Right ventricle myocardium inferior (tissue), 1 donor: ENCODE results near the gene VPS26A. TPM values are rescaled to one million over a fixed set of nuclear protein-coding genes. Genes with fewer than 3 reads are reported as not detected.
"Not testable (repeated sequence)": the region's sequence is repeated elsewhere in the genome, so short reads cannot be mapped to it uniquely, and the experiment has no call there.

ENCODE experiments used
- ATAC-seq: fragments of 200-7000 bp; cut with Tn5 transposase; one replicate; pipeline ENCODE4 v1.9.1; 2020; ENCODE audit warnings: mild to moderate bottlenecking, moderate library complexity
- DNase-seq: peaks from one replicate; pipeline ENCODE4 v3.0.0; 2021; ENCODE audit errors: missing footprints
- intact Hi-C: fragments of 100-400 bp; cut with DNase I; formaldehyde crosslinking; loops from one replicate; pipeline ENCODE4 v1.11.0; 2022
- total RNA-seq: library from RNA; stranded (reverse); fragmentation: NEBNext Ultra II Directional; extraction: Animal tissue kit (Norgen Biotek cat#: 25700); gene quantifications from one replicate; pipeline ENCODE4 v1.2.1, GENCODE V29; 2021
- donor health status: DM: no; HTN: yes; CAD: no; lungs with severe emphysema.

Gene VPS26A
- total RNA-seq, 1 donor from 2014 or later = 32.5 TPM

- intact Hi-C loops = no loop called here
- ATAC-seq (no peak), DNase-seq (no peak)
These were observed 23.7 kb upstream of the VPS26A start for GRCh38 chr10:69100136-69100872.

- DNase-seq (no peak), ATAC-seq (no peak)
- intact Hi-C loops = no loop called here
These were observed 22.4 kb upstream of the VPS26A start for GRCh38 chr10:69101451-69102095.

- ATAC-seq (no peak), DNase-seq (no peak)
- intact Hi-C loops = no loop called here
These were observed 21.5 kb upstream of the VPS26A start for GRCh38 chr10:69102440-69102839.

GRCh38 chr10:69103784-69104183, 20.2 kb upstream of the VPS26A start:
- intact Hi-C loops = no loop called here
- no peak for DNase-seq
- no peak for ATAC-seq

GRCh38 chr10:69104994-69105790, 18.8 kb upstream of the VPS26A start:
- ATAC-seq (no peak), DNase-seq (no peak)
- intact Hi-C loops = no loop called here

GRCh38 chr10:69107176-69107490, 16.8 kb upstream of the VPS26A start:
- ATAC-seq (peak; percentile 34), DNase-seq (no peak)
- intact Hi-C loops = no loop called here

- no peak for ATAC-seq
- intact Hi-C loops = no loop called here
These were observed 16.3 kb upstream of the VPS26A start for GRCh38 chr10:69107699-69108098.

GRCh38 chr10:69119896-69120295, 4.1 kb upstream of the VPS26A start:
- no peak for DNase-seq
- ATAC-seq = no peak
- intact Hi-C loops = no loop called here

More at GRCh38 chr10:69107699-69108098, 16.3 kb upstream of the VPS26A start:
- no peak for DNase-seq

GRCh38 chr10:69123306-69123746, 652 bp upstream of the VPS26A start:
- DNase-seq = no peak
- intact Hi-C loops = no loop called here
- ATAC-seq = peak; percentile 34

- intact Hi-C loops = no loop called here
- DNase-seq (peak; percentile 75), ATAC-seq (no peak)
These were observed 738 bp downstream of the VPS26A start for GRCh38 chr10:69124563-69125268.

GRCh38 chr10:69125554-69125953, 1.6 kb downstream of the VPS26A start:
- intact Hi-C loops = no loop called here
- no peak for DNase-seq
- ATAC-seq = no peak

- no peak for DNase-seq
- no peak for ATAC-seq
- intact Hi-C loops = no loop called here
These were observed 6.3 kb downstream of the VPS26A start for GRCh38 chr10:69130251-69130650.

- DNase-seq (no peak), ATAC-seq (no peak)
- intact Hi-C loops = no loop called here
These were observed 16.0 kb downstream of the VPS26A start for GRCh38 chr10:69139961-69140360.

- intact Hi-C loops = no loop called here
- no peak for ATAC-seq
These were observed 17.3 kb downstream of the VPS26A start for GRCh38 chr10:69141304-69141703.

GRCh38 chr10:69142074-69142473, 18.1 kb downstream of the VPS26A start:
- ATAC-seq, intact Hi-C loops: not testable (repeated sequence)

More at GRCh38 chr10:69141304-69141703, 17.3 kb downstream of the VPS26A start:
- no peak for DNase-seq

GRCh38 chr10:69142983-69143382, 19.0 kb downstream of the VPS26A start:
- ATAC-seq = no peak
- intact Hi-C loops = no loop called here
- no peak for DNase-seq

More at GRCh38 chr10:69142074-69142473, 18.1 kb downstream of the VPS26A start:
- DNase-seq = not testable (repeated sequence)

GRCh38 chr10:69145329-69145728, 21.4 kb downstream of the VPS26A start:
- no peak for DNase-seq
- ATAC-seq = no peak
- intact Hi-C loops = no loop called here

GRCh38 chr10:69145864-69146263, 21.9 kb downstream of the VPS26A start:
- DNase-seq = no peak
- no peak for ATAC-seq
- intact Hi-C loops = no loop called here

GRCh38 chr10:69146759-69147158, 22.8 kb downstream of the VPS26A start:
- intact Hi-C loops = no loop called here
- no peak for DNase-seq
- ATAC-seq = no peak
